ENCODE results near the gene TRMU. TPM values are rescaled to one million over a fixed set of nuclear protein-coding genes. Genes with fewer than 3 reads are reported as not detected.

The TRMU gene
- total RNA-seq, 1 donor from 2014 or later: 60.8 TPM

DNA sequence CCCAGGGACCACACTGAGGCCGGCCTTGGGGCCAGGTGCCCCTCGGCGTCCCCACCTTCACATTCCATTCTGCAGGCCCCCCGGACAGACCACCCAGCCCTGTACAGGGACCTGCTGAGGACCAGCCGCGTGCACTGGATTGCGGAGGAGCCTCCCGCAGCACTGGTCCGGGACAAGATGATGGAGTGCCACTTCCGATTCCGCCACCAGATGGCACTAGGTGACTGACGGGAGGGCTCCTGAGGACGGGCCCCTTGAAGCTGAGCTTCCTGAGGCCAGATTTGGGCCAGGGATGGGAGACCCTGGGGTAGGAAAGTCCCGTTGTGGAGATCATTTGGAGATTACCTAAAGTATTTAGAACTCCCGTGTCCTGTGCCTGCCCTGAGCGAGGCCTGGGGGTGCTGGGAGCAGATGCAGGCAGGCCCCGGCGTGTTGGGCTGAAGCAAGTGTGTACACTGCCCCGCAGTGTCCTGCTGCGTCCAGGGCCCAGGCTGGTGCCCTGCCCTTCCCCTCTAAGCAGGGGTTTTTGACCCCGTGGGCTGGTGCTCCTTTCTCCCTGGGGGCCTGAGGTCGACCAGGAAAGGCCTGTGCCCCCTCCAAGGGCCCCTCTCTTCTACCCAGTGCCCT is 20.0 kb downstream of the TRMU start:
- Mint-ChIP-seq H3K4me1 (ENCODE audit: low read depth, unreplicated experiment) (peaks cover 16% of the 10 kb centered on the region), H3K27ac (ENCODE audit: unreplicated experiment) (peak overlapping the region; percentile 33), H3K27me3 (ENCODE audit: unreplicated experiment) (peaks cover 4% of the 10 kb centered on the region), H3K4me3 (ENCODE audit: unreplicated experiment) (no peak overlapping the region), H3K9me3 (ENCODE audit: unreplicated experiment) (peaks cover 8% of the 10 kb centered on the region), H3K36me3 (ENCODE audit: unreplicated experiment) (peaks cover 4% of the 10 kb centered on the region)
- TF ChIP-seq, protein P1, sequence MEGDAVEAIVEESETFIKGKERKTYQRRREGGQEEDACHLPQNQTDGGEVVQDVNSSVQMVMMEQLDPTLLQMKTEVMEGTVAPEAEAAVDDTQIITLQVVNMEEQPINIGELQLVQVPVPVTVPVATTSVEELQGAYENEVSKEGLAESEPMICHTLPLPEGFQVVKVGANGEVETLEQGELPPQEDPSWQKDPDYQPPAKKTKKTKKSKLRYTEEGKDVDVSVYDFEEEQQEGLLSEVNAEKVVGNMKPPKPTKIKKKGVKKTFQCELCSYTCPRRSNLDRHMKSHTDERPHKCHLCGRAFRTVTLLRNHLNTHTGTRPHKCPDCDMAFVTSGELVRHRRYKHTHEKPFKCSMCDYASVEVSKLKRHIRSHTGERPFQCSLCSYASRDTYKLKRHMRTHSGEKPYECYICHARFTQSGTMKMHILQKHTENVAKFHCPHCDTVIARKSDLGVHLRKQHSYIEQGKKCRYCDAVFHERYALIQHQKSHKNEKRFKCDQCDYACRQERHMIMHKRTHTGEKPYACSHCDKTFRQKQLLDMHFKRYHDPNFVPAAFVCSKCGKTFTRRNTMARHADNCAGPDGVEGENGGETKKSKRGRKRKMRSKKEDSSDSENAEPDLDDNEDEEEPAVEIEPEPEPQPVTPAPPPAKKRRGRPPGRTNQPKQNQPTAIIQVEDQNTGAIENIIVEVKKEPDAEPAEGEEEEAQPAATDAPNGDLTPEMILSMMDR (IDR thresholded peaks at IDR 0.05; ENCODE audit: partially characterized antibody, unreplicated experiment): peak; percentile 83
- DNase-seq: peak; percentile 93

DNA sequence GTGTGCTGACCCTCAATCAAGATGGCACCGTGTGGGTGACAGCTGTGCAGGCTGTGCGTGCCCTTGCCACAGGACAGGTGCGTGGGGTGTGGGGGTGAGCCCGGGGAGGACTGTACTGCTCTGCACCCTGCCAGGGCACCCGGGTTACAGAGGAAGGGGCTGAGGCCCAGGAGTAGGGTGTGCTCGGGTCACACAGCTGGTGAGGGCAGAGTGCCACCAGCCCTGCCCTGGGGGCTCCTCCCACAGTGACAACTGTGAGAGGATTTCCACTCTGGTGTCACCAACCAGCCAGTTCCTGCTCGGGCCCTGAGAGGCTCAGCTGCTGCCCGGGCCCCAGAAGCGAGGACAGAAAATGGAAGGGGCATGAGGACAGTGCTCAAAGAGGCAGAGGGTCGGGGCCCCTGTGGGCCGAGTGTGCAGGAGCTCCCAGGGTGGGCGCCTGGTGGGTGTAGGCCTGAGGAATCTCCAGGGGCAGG is 20.5 kb downstream of the TRMU start:
- peaks cover 7% of the 10 kb centered on the region for H3K36me3 Mint-ChIP-seq (ENCODE audit: unreplicated experiment)
- DNase-seq: no peak

DNA sequence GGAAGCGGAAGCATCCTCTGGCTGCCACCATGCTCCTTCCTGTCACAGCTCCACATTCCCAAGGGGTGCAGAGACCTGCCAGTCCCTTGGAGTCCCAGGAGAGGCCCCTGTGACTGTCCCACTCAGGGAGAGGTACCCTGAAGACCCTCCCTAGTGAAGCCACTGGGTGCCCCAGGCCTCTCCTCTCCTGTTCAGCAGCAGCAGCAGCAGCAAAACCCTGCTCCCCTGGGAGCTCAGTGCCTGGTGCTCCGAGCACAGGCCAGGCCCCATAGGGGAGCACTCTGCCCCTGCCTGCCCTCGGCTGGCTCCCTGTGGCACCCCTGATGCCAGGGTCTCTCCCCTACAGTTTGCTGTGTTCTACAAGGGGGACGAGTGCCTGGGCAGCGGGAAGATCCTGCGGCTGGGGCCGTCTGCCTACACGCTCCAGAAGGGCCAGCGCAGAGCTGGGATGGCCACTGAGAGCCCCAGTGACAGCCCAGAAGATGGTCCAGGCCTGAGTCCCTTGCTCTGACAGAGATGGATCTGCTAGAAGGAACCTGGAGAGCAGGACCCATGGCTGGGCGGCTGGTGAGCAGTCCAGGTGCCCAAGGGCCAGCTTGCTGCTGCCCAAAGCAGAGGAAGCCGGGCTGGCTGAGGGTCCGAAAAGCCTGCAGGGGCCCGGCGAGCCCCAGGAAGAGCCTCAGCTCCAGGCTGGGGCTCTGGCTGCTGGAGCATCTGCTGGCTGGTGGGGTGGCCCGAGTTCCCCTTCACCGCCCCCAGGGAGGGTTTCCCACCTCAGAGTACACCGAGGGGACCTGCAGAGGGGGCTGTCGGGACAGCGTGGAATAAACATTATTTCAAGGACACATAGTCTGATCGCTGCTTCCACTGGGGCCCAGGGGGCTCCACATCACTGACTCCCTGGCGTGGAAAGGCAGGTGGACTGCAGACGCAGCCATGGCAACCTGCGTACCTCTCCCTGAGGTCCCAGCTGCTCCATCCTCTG is 21.3 kb downstream of the TRMU start:
- Mint-ChIP-seq H3K36me3 (ENCODE audit: unreplicated experiment) (peaks cover 7% of the 10 kb centered on the region), H3K4me3 (ENCODE audit: unreplicated experiment) (no peak overlapping the region), H3K9me3 (ENCODE audit: unreplicated experiment) (peaks cover 11% of the 10 kb centered on the region), H3K27ac (ENCODE audit: unreplicated experiment) (no peak overlapping the region), H3K4me1 (ENCODE audit: low read depth, unreplicated experiment) (peaks cover 16% of the 10 kb centered on the region), H3K27me3 (ENCODE audit: unreplicated experiment) (peaks cover 2% of the 10 kb centered on the region)
- DNase-seq: no peak
- TF ChIP-seq, protein P1 (IDR thresholded peaks at IDR 0.05; ENCODE audit: partially characterized antibody, unreplicated experiment): no peak

More for the DNA sequence above, 20.5 kb downstream of the TRMU start:
- peaks cover 2% of the 10 kb centered on the region for H3K27me3 Mint-ChIP-seq (ENCODE audit: unreplicated experiment)
- no peak overlapping the region for H3K4me3 Mint-ChIP-seq (ENCODE audit: unreplicated experiment)
- no peak overlapping the region for H3K27ac Mint-ChIP-seq (ENCODE audit: unreplicated experiment)
- TF ChIP-seq, protein P1 (IDR thresholded peaks at IDR 0.05; ENCODE audit: partially characterized antibody, unreplicated experiment): no peak
- peaks cover 8% of the 10 kb centered on the region for H3K9me3 Mint-ChIP-seq (ENCODE audit: unreplicated experiment)
- peaks cover 16% of the 10 kb centered on the region for H3K4me1 Mint-ChIP-seq (ENCODE audit: low read depth, unreplicated experiment)

DNA sequence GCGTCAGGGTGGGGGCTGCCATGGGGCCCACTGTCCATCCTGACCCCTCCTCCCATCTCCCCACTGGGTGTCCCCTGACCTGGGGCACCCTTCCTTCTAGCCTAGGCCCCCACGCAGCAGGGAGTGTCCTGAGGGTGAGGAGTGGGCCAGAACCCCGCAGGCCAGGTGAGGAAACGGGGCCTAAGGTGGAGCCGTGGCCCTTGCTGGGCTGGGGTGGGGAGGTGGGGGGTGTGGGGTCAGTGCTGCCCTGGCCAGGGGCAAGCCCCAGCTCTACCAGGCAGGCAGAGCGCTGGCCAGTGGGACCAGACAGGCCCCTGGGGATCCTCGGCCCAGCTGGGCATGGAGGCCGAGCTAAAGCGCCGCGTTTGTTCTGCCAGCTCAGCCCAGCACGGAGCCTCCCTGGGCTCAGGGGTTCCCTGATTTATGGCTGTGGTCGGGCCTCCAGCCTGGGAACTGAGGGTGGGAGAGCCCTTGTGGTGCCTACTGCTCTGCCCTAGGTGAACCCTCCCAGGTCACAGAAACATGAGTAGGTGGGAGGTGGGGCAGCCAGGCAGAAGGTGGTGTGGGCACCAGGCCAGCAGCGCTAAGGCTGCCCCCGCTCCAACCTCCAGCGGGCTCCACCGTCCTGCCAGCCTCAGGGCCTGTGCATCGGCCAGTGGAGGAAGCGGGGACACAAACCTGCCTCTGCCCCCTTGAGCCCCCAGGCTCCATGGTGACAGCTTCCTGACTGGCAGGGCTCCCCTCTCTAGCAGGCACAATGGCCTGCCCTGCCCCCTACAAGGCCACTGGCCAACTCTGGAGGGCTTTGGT is 22.4 kb downstream of the TRMU start:
- H3K27me3 Mint-ChIP-seq (ENCODE audit: unreplicated experiment): peaks cover 2% of the 10 kb centered on the region
- peaks cover 10% of the 10 kb centered on the region for H3K4me1 Mint-ChIP-seq (ENCODE audit: low read depth, unreplicated experiment)
- peaks cover 5% of the 10 kb centered on the region for H3K9me3 Mint-ChIP-seq (ENCODE audit: unreplicated experiment)
- no peak overlapping the region for H3K27ac Mint-ChIP-seq (ENCODE audit: unreplicated experiment)
- peaks cover 7% of the 10 kb centered on the region for H3K36me3 Mint-ChIP-seq (ENCODE audit: unreplicated experiment)
- H3K4me3 Mint-ChIP-seq (ENCODE audit: unreplicated experiment): no peak overlapping the region
- no peak for DNase-seq
- TF ChIP-seq, protein P1 (IDR thresholded peaks at IDR 0.05; ENCODE audit: partially characterized antibody, unreplicated experiment): no peak

Data from glutamatergic neuron (in vitro differentiated cells).